Heart right ventricle (tissue), 16 donors: ENCODE data around the gene HELB. TPM values are rescaled to one million over a fixed set of nuclear protein-coding genes. Genes with fewer than 3 reads are reported as not detected.

Source experiments
- ATAC-seq, 8 donors: fragments of 200-7000 bp; cut with Tn5 transposase; one replicate each; pipeline ENCODE4 v1.9.1; 2020; ENCODE audit warnings: mild to moderate bottlenecking in 8 of 8, moderate library complexity in 8 of 8, moderate number of reproducible peaks in 1 of 8
- DNase-seq, 2 donors: peaks; one replicate each; pipeline ENCODE4 v3.0.0-alpha.2; 2020
- H3K27ac ChIP-seq, 10 donors: fragments of 200-600 bp; sonication (generic) in 2 of 10; one replicate each; pipeline versions ENCODE4 v1.5.0 to v1.8.0; 2020 to 2022; ENCODE audit warnings: mild to moderate bottlenecking in 3 of 10
- H3K27me3 ChIP-seq, 7 donors: fragments of 200-600 bp; one replicate each; pipeline ENCODE4 v1.8.0; 2021 to 2022; ENCODE audit warnings: mild to moderate bottlenecking in 2 of 7
- H3K36me3 ChIP-seq, 9 donors: fragments of 200-600 bp; sonication (generic) in 1 of 9; one replicate each; pipeline versions ENCODE4 v1.5.0 to v1.8.0; 2020 to 2022; ENCODE audit warnings: mild to moderate bottlenecking in 2 of 9
- H3K4me1 ChIP-seq, 9 donors: fragments of 200-600 bp; sonication (generic) in 1 of 9; one replicate each; pipeline versions ENCODE4 v1.5.0 to v1.8.0; 2020 to 2022; ENCODE audit warnings: mild to moderate bottlenecking in 4 of 9
- H3K4me3 ChIP-seq, 10 donors: fragments of 200-600 bp; sonication (generic) in 2 of 10; one replicate each; pipeline versions ENCODE4 v1.5.0 to v1.8.0; 2020 to 2022; ENCODE audit warnings: mild to moderate bottlenecking in 7 of 10, moderate library complexity in 2 of 10
- H3K9me3 ChIP-seq, 11 donors: fragments of 200-600 bp in 10 of 11; sonication (generic) in 2 of 11; one replicate each; pipeline versions ENCODE4 v1.5.0 to v1.8.0; 2013 to 2022; ENCODE audit warnings: mild to moderate bottlenecking in 2 of 11, control low read depth in 1 of 11, moderate library complexity in 1 of 11
- WGBS, 2 donors: extraction: QIAGEN DNeasy Blood & Tissue Kit; methylation state at CpG; one replicate each; pipeline ENCODE4 v1.1.7; 2013; ENCODE audit warnings: inconsistent platforms in 1 of 2; 5-methylcytosine and 5-hydroxymethylcytosine counted together
- intact Hi-C, 10 donors: fragments of 100-400 bp; cut with DNase I; formaldehyde crosslinking; loops; one replicate each; pipeline versions ENCODE4 v1.11.1 to v1.14.2; 2022
- polyA plus RNA-seq, 2 donors: library from polyadenylated mRNA; stranded (reverse); fragments of 200-250 nt; gene quantifications; one replicate each; pipeline ENCODE4 v1.2.3, GENCODE V29; 2013
- total RNA-seq, 10 donors: library from RNA; stranded (reverse); fragmentation: NEBNext Ultra II Directional in 3 of 10; extraction: Animal tissue kit (Norgen Biotek cat#: 25700) in 3 of 10; gene quantifications; one replicate each; pipeline versions ENCODE4 v1.2.1 to v1.2.4, GENCODE V29; 2021 to 2023
- TF ChIP-seq, protein P1 (sequence below), 9 donors: fragments of 200-600 bp; sonication (generic) in 2 of 9; IDR thresholded peaks; one replicate each; pipeline versions ENCODE4 v1.5.0 to v1.8.0; 2021 to 2022; ENCODE audit warnings: antibody characterized with exemption in 9 of 9, mild to moderate bottlenecking in 5 of 9, moderate library complexity in 1 of 9
- donor health status: Arrhythmogenic right ventricular cardiomyopathy.
- donor health status: ischemic (EF 13 %, LVEDD 7.1; RV severe dilation, severe dysfunction).
- donor health status: healthy with polysubstance abuse.
- donor health status: DM: no; HTN: yes; CAD: no.
- donor health status: DM: no; HTN: no; CAD: no.
- donor health status: ischemic (EF 25% LVEDD 6.9; RV normal size, moderate dysfunction).
- donor health status: ischemic (EF 25% LVEDD 5.7; RV mildly dilated, moderate dysfunction).
- donor health status: healthy.
- donor health status: DM: yes; HTN: yes; CAD: no.
- donor health status: Ischemic cardiomyopathy.
- donor health status: ischemic (EF 35%, LVEDD 5.7; RV mildly dilated, moderate dysfunction).
- donor health status: nonischemic (EF 11% LVEDD 7.7; RV severe dilation, severe dysfunction).
- donor health status: DM: yes; HTN: yes; CAD: no.
- donor health status: PGD.
- donor health status: ischemic (EF 29% LVEDD 5.4; RV normal size, mild dysfunction).
- donor health status: nonischemic (EF 23%, LVEDD 6.1; RV moderate dilation, normal function).

Gene HELB
- total and polyA plus RNA-seq, 12 donors: 0.16 to 3.6 (median 0.82) TPM

DNA sequence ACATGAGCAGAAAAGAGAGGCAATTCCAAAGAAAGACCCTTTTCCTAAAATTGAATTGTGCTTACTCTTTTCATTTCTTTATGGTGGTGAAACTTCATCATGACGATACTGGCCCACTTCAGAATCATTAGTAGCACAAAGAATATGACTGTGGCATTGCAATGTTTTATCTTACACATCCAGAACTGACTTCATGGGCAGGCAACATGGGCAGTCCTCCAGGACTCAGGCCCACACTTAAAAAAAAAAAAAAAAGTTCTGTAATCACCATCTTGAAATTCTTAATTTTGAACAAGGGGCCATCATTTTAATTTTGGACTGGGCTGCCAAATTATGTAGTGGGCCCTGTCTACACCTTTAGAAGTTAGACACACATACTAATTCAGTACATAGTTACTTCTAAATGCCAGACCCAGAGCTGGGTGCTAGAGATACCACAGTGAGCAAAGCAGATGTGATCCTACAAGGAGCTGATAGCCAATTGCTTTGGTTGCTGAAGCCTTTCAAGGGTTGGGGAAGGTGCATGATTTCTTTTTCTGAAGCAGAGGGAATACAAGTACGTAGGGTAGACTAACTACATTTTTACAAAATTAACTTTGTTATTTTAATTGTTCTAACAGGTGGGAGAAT is 35.2 kb downstream of the HELB start:
- intact Hi-C loops: no loop called here
- no peak overlapping the region for H3K4me3 ChIP-seq
- no peaks in the 10 kb centered on the region for H3K27me3 ChIP-seq
- no peak overlapping the region for H3K27ac ChIP-seq
- TF ChIP-seq, protein P1, sequence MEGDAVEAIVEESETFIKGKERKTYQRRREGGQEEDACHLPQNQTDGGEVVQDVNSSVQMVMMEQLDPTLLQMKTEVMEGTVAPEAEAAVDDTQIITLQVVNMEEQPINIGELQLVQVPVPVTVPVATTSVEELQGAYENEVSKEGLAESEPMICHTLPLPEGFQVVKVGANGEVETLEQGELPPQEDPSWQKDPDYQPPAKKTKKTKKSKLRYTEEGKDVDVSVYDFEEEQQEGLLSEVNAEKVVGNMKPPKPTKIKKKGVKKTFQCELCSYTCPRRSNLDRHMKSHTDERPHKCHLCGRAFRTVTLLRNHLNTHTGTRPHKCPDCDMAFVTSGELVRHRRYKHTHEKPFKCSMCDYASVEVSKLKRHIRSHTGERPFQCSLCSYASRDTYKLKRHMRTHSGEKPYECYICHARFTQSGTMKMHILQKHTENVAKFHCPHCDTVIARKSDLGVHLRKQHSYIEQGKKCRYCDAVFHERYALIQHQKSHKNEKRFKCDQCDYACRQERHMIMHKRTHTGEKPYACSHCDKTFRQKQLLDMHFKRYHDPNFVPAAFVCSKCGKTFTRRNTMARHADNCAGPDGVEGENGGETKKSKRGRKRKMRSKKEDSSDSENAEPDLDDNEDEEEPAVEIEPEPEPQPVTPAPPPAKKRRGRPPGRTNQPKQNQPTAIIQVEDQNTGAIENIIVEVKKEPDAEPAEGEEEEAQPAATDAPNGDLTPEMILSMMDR (IDR thresholded peaks at IDR 0.05): no peak
- H3K4me1 ChIP-seq: no peaks in the 10 kb centered on the region
- no peak for ATAC-seq
- H3K9me3 ChIP-seq: peaks cover 0 to 31% (median 11%) of the 10 kb centered on the region in 11 donors
- DNase-seq: no peak
- 80 to 84% methylated on average over 2 of the region's 2 CpGs for WGBS, 2 donors
- peaks cover 0 to 62% (median 11%) of the 10 kb centered on the region in 9 donors for H3K36me3 ChIP-seq

DNA sequence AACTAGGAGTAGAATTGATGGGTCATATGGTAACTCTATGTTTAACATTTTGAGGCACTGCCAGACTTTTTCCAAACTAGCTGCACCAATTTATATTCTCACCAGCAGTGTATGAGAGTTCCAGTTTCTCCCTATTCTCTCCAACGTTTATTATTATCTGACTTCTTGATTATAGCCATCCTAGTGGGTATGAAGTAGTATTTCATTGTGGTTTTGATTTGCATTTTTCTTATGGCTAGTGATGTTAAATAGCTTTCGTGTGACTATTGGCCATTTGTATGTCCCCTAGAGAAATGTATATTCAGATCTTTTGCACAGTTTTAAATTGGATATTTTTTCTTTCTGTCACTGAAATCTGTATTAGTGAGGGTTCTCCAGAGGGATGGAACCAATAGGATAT is 37.8 kb downstream of the HELB start:
- Histone ChIP-seq H3K9me3 (peaks cover 0 to 55% (median 11%) of the 10 kb centered on the region in 11 donors), H3K4me3 (no peak overlapping the region), H3K36me3 (peaks cover 0 to 87% (median 19%) of the 10 kb centered on the region in 9 donors), H3K27me3 (no peaks in the 10 kb centered on the region), H3K27ac (no peak overlapping the region), H3K4me1 (no peaks in the 10 kb centered on the region)
- TF ChIP-seq, protein P1 (IDR thresholded peaks at IDR 0.05): no peak
- DNase-seq: no peak
- 93% methylated on average over 2 of the region's 2 CpGs for WGBS, 2 donors
- ATAC-seq: no peak
- intact Hi-C loops: no loop called here

DNA sequence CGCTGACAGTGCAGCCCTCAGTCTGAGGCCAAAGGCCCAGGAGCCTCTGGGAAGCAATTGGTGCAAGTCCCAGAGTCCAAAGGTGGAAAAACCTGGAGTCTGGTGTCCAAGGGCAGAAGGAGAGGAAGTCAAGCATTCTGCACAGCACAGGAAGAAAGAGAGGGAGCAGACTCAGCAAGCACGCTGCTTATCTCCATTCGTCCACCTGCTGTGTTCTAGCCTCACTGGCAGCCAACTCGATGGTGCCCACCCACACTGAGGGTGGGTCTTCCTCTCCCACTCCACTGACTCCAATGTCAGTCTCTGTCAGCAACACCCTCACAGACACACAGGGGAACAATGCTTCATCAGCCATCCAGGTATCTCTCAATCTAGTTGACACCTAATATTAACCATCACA is 38.8 kb downstream of the HELB start:
- H3K4me1 ChIP-seq: no peaks in the 10 kb centered on the region
- H3K9me3 ChIP-seq: peaks cover 0 to 57% (median 11%) of the 10 kb centered on the region in 11 donors
- TF ChIP-seq, protein P1 (IDR thresholded peaks at IDR 0.05): no peak
- intact Hi-C loops: no loop called here
- no peak overlapping the region for H3K4me3 ChIP-seq
- peaks cover 0 to 90% (median 19%) of the 10 kb centered on the region in 9 donors for H3K36me3 ChIP-seq
- H3K27ac ChIP-seq: no peak overlapping the region
- DNase-seq: no peak
- no peaks in the 10 kb centered on the region for H3K27me3 ChIP-seq
- no peak for ATAC-seq
- WGBS, 2 donors: 89 to 90% methylated on average over 4 of the region's 4 CpGs

DNA sequence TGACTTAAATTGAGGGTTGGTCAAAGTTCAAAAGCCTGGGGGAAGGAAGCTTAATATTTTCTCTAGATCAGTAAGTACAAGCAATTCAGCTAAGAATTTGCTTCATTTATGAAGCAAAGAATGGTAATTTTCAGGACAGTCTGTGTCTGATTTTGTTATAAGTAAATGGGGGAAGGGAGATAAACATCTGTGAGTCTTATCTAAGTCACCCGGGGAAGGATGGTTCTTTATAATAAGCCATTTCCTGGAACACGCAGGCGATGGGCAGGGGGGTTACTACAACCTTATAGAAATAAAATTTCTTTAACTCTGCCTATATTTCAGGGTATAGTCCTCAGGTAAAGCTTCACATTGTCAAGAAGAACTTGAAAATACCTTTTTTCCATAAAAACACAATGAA is 42.9 kb downstream of the HELB start:
- DNase-seq (no peak), ATAC-seq (no peak)
- 63 to 71% methylated on average over 3 of the region's 3 CpGs for WGBS, 2 donors
- TF ChIP-seq, protein P1 (IDR thresholded peaks at IDR 0.05): no peak
- intact Hi-C loops: no loop called here
- peaks cover 0 to 48% (median 11%) of the 10 kb centered on the region in 11 donors for H3K9me3 ChIP-seq
- no peak overlapping the region for H3K4me3 ChIP-seq
- H3K4me1 ChIP-seq: no peaks in the 10 kb centered on the region
- no peaks in the 10 kb centered on the region for H3K27me3 ChIP-seq
- H3K36me3 ChIP-seq: peaks cover 0 to 72% (median 8%) of the 10 kb centered on the region in 9 donors
- H3K27ac ChIP-seq: no peak overlapping the region
